Left renal pelvis (tissue), 4 donors: ENCODE results near the gene DSCAM. TPM values are rescaled to one million over a fixed set of nuclear protein-coding genes. Genes with fewer than 3 reads are reported as not detected.
A peak's percentile ranks its signal among the peaks of the same experiment; 100 is the strongest.

Experiments
- DNase-seq, 4 donors: peaks; one replicate each; pipeline ENCODE4 v3.0.0-alpha.2; 2013; ENCODE audit warnings: low read depth in 4 of 4, low spot score in 3 of 4
- polyA plus RNA-seq, 4 donors: library from polyadenylated mRNA; unstranded; fragments of 120-200 nt; gene quantifications; one replicate each; pipeline ENCODE4 v1.2.1, GENCODE V29; 2013; ENCODE audit not compliant: insufficient read length in 4 of 4

The DSCAM gene
- polyA plus RNA-seq, 4 donors: 0.06 to 0.14 (median 0.09) TPM

GRCh38 chr21:40567501-40567900 lies 279.5 kb downstream of the DSCAM start:
- no peak for DNase-seq

GRCh38 chr21:40566486-40566885 lies 280.5 kb downstream of the DSCAM start:
- DNase-seq: no peak

GRCh38 chr21:40564318-40564717 lies 282.6 kb downstream of the DSCAM start:
- no peak for DNase-seq

- no peak for DNase-seq
These were observed 283.1 kb downstream of the DSCAM start for GRCh38 chr21:40563900-40564299.

GRCh38 chr21:40562242-40563002 lies 284.5 kb downstream of the DSCAM start:
- no peak for DNase-seq

GRCh38 chr21:40556442-40556968 lies 290.5 kb downstream of the DSCAM start:
- DNase-seq: no peak

GRCh38 chr21:40555021-40555528 lies 291.9 kb downstream of the DSCAM start:
- DNase-seq: no peak

- no peak for DNase-seq
These were observed 293.2 kb downstream of the DSCAM start for GRCh38 chr21:40553781-40554180.

GRCh38 chr21:40547906-40548513 lies 298.9 kb downstream of the DSCAM start:
- no peak for DNase-seq

- no peak for DNase-seq
These were observed 300.3 kb downstream of the DSCAM start for GRCh38 chr21:40546647-40547046.

GRCh38 chr21:40540216-40540615 lies 306.7 kb downstream of the DSCAM start:
- no peak for DNase-seq

GRCh38 chr21:40534886-40535285 lies 312.1 kb downstream of the DSCAM start:
- no peak for DNase-seq

GRCh38 chr21:40531431-40532110 lies 315.4 kb downstream of the DSCAM start:
- no peak for DNase-seq

GRCh38 chr21:40531016-40531415 lies 315.9 kb downstream of the DSCAM start:
- no peak for DNase-seq

- DNase-seq: no peak
These were observed 329.3 kb downstream of the DSCAM start for GRCh38 chr21:40517646-40518045.

- DNase-seq: peak in 1 of 4 donors; percentile 12
These were observed 330.6 kb downstream of the DSCAM start for GRCh38 chr21:40516335-40516734.

GRCh38 chr21:40512590-40512989 lies 334.4 kb downstream of the DSCAM start:
- no peak for DNase-seq

- no peak for DNase-seq
These were observed 339.0 kb downstream of the DSCAM start for GRCh38 chr21:40507978-40508377.

GRCh38 chr21:40505681-40506080 lies 341.3 kb downstream of the DSCAM start:
- no peak for DNase-seq

- no peak for DNase-seq
These were observed 341.7 kb downstream of the DSCAM start for GRCh38 chr21:40505244-40505643.

GRCh38 chr21:40504825-40505224 lies 342.1 kb downstream of the DSCAM start:
- DNase-seq: no peak
